H1 (cell line): ENCODE results near the gene ACACA. TPM values are rescaled to one million over a fixed set of nuclear protein-coding genes. Genes with fewer than 3 reads are reported as not detected.

Source experiments
- KDM5A ChIP-seq: fragments of 200-600 bp; IDR thresholded peaks from 2 replicates; pipeline ENCODE4 v1.7.1; 2012; ENCODE audit warnings: mild to moderate bottlenecking, low read length, inconsistent platforms, mixed read lengths
- MAX ChIP-seq: IDR thresholded peaks from 2 replicates; pipeline ENCODE4 v1.6.1; 2012; ENCODE audit warnings: inconsistent platforms
- polyA plus RNA-seq, 7 experiments: library from polyadenylated mRNA; depleted of rRNA in 3 of 7; stranded (reverse) in 5 of 7; unstranded in 2 of 7; fragments of >200 nt in 5 of 7; fragments of 200-250 nt in 2 of 7; gene quantifications; 1 replicate in 5 of 7; 2 replicates in 1 of 7; 4 replicates in 1 of 7; pipeline versions ENCODE4 v1.2.1 to v1.2.3, GENCODE V29; 2011 to 2013; ENCODE audit warnings: missing spikeins in 2 of 7, mixed read lengths in 2 of 7
- total RNA-seq: library from RNA; stranded (reverse); fragmentation: NEBNext Ultra II Directional; extraction: Animal tissue kit (Norgen Biotek cat#: 25700); gene quantifications from 2 replicates; pipeline ENCODE4 v1.2.1, GENCODE V29; 2021

ACACA gene
- total and polyA plus RNA-seq, 2 of the 8 experiments (the other 6 are each of a cell fraction or from before 2014, with no cell fraction given), result 74.0 to 160 TPM

GRCh38 chr17:37107406-37108083, 299.1 kb downstream of the ACACA start (continued):
- TF ChIP-seq MAX, result no peak
- no peak for TF ChIP-seq KDM5A
